Measurements from ENCODE around the gene DNMBP. TPM values are rescaled to one million over a fixed set of nuclear protein-coding genes. Genes with fewer than 3 reads are reported as not detected.

DNMBP gene
- total RNA-seq, 1 donor from 2014 or later, result 23.8 TPM

Other genes starting within 250 kb of the DNMBP start
- gene ABCC2, start 227.3 kb downstream of the DNMBP start, total RNA-seq, result 0.72 TPM
- not detected for gene CPN1, start 71.9 kb upstream of the DNMBP start, total RNA-seq
- gene ERLIN1, start 176.1 kb upstream of the DNMBP start, total RNA-seq, result 35.8 TPM
- 20.5 TPM for gene CHUK, start 219.6 kb upstream of the DNMBP start, total RNA-seq